KMS-11 (cell line): Measurements from ENCODE around the gene PEX11B.

ENCODE experiments used
- H2AFZ ChIP-seq: fragments of 200-600 bp; sonication (generic); 2 replicates; pipeline ENCODE4 v1.6.1; 2016; ENCODE audit warnings: antibody characterized with exemption, mixed run types, low read depth
- H3K27ac ChIP-seq: fragments of 200-600 bp; sonication (generic); 2 replicates; pipeline ENCODE4 v1.6.1; 2016; ENCODE audit warnings: mild to moderate bottlenecking, mixed run types
- H3K27me3 ChIP-seq: fragments of 200-600 bp; sonication (generic); 2 replicates; pipeline ENCODE4 v1.6.1; 2017; ENCODE audit warnings: mild to moderate bottlenecking, low read depth, mixed run types, moderate library complexity; ENCODE audit not compliant: insufficient read depth
- H3K36me3 ChIP-seq: fragments of 200-600 bp; sonication (generic); 2 replicates; pipeline ENCODE4 v1.6.1; 2017; ENCODE audit warnings: mild to moderate bottlenecking, mixed run types; ENCODE audit not compliant: insufficient read depth
- H3K4me1 ChIP-seq: fragments of 200-600 bp; sonication (generic); 2 replicates; pipeline ENCODE4 v1.6.1; 2016; ENCODE audit warnings: mild to moderate bottlenecking, low read depth, mixed run types; ENCODE audit not compliant: poor library complexity, severe bottlenecking
- H3K4me2 ChIP-seq: fragments of 200-600 bp; sonication (generic); 2 replicates; pipeline ENCODE4 v1.7.0; 2016; ENCODE audit warnings: mild to moderate bottlenecking, mixed run types
- H3K4me3 ChIP-seq: fragments of 200-600 bp; sonication (generic); IDR thresholded peaks from 2 replicates; pipeline ENCODE4 v1.6.1; 2017; ENCODE audit warnings: low read depth, low read length, mixed read lengths; ENCODE audit not compliant: insufficient read depth
- H3K79me2 ChIP-seq: fragments of 200-600 bp; sonication (generic); 2 replicates; pipeline ENCODE4 v1.6.1; 2016; ENCODE audit warnings: low read depth, mixed run types; ENCODE audit not compliant: insufficient read depth
- H3K9ac ChIP-seq: fragments of 200-600 bp; sonication (generic); 2 replicates; pipeline ENCODE4 v1.6.1; 2016; ENCODE audit warnings: mild to moderate bottlenecking, mixed run types
- H4K20me1 ChIP-seq: fragments of 200-600 bp; sonication (generic); 2 replicates; pipeline ENCODE4 v1.6.1; 2016; ENCODE audit warnings: mild to moderate bottlenecking, mixed run types; ENCODE audit not compliant: insufficient read depth
- TF ChIP-seq, protein P1 (sequence below): fragments of 200-600 bp; sonication (generic); conservative IDR thresholded peaks from 2 replicates; pipeline ENCODE4 v1.6.1; 2017; ENCODE audit warnings: low read depth, mild to moderate bottlenecking, antibody characterized with exemption, low read length, moderate library complexity, mixed read lengths

The PEX11B gene

DNA sequence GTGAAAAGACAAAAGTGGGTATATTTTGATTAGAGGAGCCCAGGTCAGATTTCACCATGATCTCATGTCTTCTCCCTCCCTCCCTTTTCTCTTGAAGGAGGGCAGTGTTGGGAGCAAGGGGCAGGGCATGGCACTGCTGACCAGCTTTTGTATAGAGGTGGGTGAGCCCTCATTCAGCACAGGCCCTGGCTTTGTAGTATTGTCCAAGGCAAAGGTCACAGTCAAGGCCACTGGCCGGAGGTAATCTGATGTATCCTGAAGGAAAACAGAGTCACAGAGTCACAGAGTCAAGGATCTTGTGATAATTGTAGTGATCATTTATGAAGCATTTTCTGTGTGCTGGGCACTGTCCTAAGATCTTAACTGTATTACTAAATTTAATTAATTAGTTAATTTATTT is 20.5 kb downstream of the PEX11B start:
- no peak overlapping the region for H3K9ac ChIP-seq
- H3K4me2 ChIP-seq: no peak overlapping the region
- no peaks in the 10 kb centered on the region for H3K36me3 ChIP-seq
- no peaks in the 10 kb centered on the region for H4K20me1 ChIP-seq
- no peak overlapping the region for H2AFZ ChIP-seq
- TF ChIP-seq, protein P1, sequence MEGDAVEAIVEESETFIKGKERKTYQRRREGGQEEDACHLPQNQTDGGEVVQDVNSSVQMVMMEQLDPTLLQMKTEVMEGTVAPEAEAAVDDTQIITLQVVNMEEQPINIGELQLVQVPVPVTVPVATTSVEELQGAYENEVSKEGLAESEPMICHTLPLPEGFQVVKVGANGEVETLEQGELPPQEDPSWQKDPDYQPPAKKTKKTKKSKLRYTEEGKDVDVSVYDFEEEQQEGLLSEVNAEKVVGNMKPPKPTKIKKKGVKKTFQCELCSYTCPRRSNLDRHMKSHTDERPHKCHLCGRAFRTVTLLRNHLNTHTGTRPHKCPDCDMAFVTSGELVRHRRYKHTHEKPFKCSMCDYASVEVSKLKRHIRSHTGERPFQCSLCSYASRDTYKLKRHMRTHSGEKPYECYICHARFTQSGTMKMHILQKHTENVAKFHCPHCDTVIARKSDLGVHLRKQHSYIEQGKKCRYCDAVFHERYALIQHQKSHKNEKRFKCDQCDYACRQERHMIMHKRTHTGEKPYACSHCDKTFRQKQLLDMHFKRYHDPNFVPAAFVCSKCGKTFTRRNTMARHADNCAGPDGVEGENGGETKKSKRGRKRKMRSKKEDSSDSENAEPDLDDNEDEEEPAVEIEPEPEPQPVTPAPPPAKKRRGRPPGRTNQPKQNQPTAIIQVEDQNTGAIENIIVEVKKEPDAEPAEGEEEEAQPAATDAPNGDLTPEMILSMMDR: no peak
- H3K27me3 ChIP-seq: no peaks in the 10 kb centered on the region
- H3K4me3 ChIP-seq: no peak overlapping the region
- H3K79me2 ChIP-seq: no peaks in the 10 kb centered on the region
- no peaks in the 10 kb centered on the region for H3K4me1 ChIP-seq
- no peak overlapping the region for H3K27ac ChIP-seq

DNA sequence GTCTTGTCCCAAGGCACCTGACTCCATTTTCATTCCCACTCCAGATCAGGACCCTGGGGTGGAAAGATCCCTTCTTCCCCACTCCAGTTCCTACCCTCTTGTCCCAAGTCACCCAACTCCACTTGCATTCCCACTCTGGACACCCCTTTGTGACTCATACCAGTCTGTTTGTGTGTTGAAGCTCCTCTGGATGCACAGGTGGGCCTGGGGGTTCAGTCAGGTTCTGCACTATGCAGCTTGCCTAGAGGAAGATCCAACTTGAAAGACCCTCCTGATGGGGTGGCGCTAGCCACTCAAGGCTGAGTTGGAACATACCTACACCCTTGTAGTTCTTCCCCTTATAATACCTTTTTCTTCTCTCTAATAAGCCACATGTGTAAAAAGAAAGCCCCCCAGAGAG is 23.0 kb downstream of the PEX11B start:
- no peaks in the 10 kb centered on the region for H3K36me3 ChIP-seq
- H2AFZ ChIP-seq: no peak overlapping the region
- H3K4me2 ChIP-seq: no peak overlapping the region
- H4K20me1 ChIP-seq: no peaks in the 10 kb centered on the region
- H3K27me3 ChIP-seq: no peaks in the 10 kb centered on the region
- H3K79me2 ChIP-seq: no peaks in the 10 kb centered on the region
- no peak overlapping the region for H3K4me3 ChIP-seq
- no peak overlapping the region for H3K27ac ChIP-seq
- no peak overlapping the region for H3K9ac ChIP-seq
- TF ChIP-seq, protein P1: no peak
- H3K4me1 ChIP-seq: peaks cover 9% of the 10 kb centered on the region

DNA sequence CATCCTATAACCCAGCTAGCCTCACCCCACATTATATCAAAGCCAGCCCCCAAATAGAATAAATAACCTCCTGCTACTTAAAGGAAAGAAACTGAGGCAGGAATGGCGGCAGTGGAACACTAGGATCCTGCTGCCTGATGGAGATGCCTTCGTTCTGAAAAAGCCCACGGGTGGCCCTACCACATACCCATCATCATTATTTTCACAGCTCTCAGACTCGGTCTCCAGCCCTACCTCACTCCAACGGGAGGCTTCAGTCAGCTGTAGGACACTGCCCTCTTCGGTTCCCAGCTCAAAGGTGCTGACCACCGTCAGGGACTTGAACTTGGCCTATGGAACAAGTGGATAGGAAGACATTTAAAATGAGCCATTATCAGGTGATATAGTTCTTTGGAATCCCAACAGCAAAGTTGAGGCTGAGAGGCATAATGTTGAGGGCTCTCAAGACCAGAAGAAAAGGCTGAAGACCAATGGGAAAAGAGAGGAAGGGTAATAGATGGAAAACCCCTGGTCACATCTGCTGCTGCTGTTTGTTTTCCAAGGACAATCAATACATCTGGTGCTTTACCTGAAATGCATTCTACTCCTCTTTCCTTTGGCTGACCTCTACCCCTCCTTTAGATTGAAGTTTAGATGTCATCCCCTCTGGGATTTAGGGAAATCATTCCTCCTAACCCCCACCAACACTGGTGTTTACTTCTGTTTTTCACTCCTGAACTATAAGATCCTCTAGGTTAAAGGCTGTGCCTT is 25.0 kb downstream of the PEX11B start:
- H3K9ac ChIP-seq: no peak overlapping the region
- H3K27me3 ChIP-seq: no peaks in the 10 kb centered on the region
- no peak overlapping the region for H3K27ac ChIP-seq
- no peaks in the 10 kb centered on the region for H3K79me2 ChIP-seq
- H3K36me3 ChIP-seq: no peaks in the 10 kb centered on the region
- H3K4me1 ChIP-seq: peaks cover 9% of the 10 kb centered on the region
- H3K4me3 ChIP-seq: no peak overlapping the region
- no peak overlapping the region for H2AFZ ChIP-seq
- H3K4me2 ChIP-seq: no peak overlapping the region
- no peaks in the 10 kb centered on the region for H4K20me1 ChIP-seq
- TF ChIP-seq, protein P1: no peak

DNA sequence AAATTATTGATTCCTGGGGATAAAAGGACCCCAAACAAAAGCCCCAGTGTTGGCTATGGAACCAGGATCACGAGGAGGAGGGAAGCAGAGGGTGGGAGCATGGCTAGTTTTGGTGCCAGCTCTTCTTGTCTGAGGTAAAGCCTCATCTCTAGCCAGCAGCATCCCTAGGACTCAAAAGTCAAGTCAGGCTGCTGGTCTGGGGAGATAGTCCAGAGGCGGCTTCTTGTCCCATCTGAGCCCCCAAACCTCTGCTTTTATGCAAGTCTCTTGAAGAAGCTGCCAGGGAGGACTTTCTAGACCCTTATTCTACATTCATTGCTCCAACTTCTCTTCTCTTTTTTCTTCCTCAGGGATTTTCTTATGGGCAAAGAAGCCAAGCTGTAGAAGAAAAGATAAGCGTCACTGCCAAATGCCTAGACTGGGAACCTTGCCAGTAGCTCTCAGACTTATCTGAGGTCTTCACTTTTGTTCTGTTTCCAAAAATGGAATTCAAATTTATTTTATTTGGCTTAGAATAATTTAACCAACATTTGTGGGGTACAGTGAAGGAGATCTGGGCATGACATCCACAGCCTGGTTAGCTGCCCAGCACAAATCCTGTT is 25.9 kb downstream of the PEX11B start:
- Histone ChIP-seq H2AFZ (peak overlapping the region; percentile 38; the same call in 1 of the 2 replicates), H3K4me2 (no peak overlapping the region), H3K4me1 (peaks cover 9% of the 10 kb centered on the region), H3K9ac (no peak overlapping the region), H3K36me3 (no peaks in the 10 kb centered on the region), H3K27me3 (no peaks in the 10 kb centered on the region), H3K27ac (no peak overlapping the region), H4K20me1 (no peaks in the 10 kb centered on the region), H3K4me3 (no peak overlapping the region), H3K79me2 (no peaks in the 10 kb centered on the region)
- TF ChIP-seq, protein P1: no peak
